PC-3 (cell line): ENCODE data around the gene MFN2. TPM values are rescaled to one million over a fixed set of nuclear protein-coding genes. Genes with fewer than 3 reads are reported as not detected.

Source experiments
- ATAC-seq: fragments of 200-7000 bp; cut with Tn5 transposase; 2 replicates; pipeline ENCODE4 v1.9.1; 2020; ENCODE audit warnings: mild to moderate bottlenecking, moderate library complexity
- BruUV-seq: library from RNA; stranded (reverse); fragments of 400-500 nt; replicated peaks from 2 replicates; lab custom pipeline; 2021; lab: Mats Ljungman, UMichigan
- CTCF ChIA-PET: fragments of 300-600 bp; sonication (Branson Sonifier 250); formaldehyde crosslinking; loops from one replicate; lab custom pipeline; 2022; ENCODE audit warnings: antibody characterized with exemption; lab: Charles Lee
- POLR2A ChIA-PET: fragments of 300-600 bp; sonication (Branson Sonifier 250); formaldehyde crosslinking; loops from one replicate; lab custom pipeline; 2022; ENCODE audit warnings: antibody characterized with exemption; ENCODE audit not compliant: unreplicated experiment; lab: Charles Lee
- DNase-seq: peaks from one replicate; pipeline ENCODE4 v3.0.0-alpha.2; 2015
- H2AFZ ChIP-seq: fragments of 300-600 bp; sonication (generic); 2 replicates; pipeline ENCODE4 v1.6.0; 2016; ENCODE audit warnings: antibody characterized with exemption, low read length
- H3F3A ChIP-seq: fragments of 300-600 bp; sonication (generic); one replicate; pipeline ENCODE4 v1.6.0; 2017; ENCODE audit warnings: antibody characterized with exemption, low read length, control low read depth, mild to moderate bottlenecking; ENCODE audit not compliant: unreplicated experiment
- H3K27ac ChIP-seq: fragments of 300-600 bp; sonication (generic); 2 replicates; pipeline ENCODE4 v1.5.1; 2016; ENCODE audit warnings: mild to moderate bottlenecking, low read length
- H3K27me3 ChIP-seq: fragments of 300-600 bp; sonication (generic); 2 replicates; pipeline ENCODE4 v1.6.1; 2016; ENCODE audit warnings: low read length, mixed read lengths
- H3K36me3 ChIP-seq: fragments of 300-600 bp; sonication (generic); 2 replicates; pipeline ENCODE4 v1.6.1; 2016; ENCODE audit warnings: low read depth, mixed run types, low read length, mixed read lengths
- H3K4me1 ChIP-seq: fragments of 300-600 bp; sonication (generic); 2 replicates; pipeline ENCODE4 v1.5.1; 2016; ENCODE audit warnings: low read length; ENCODE audit not compliant: insufficient read depth
- H3K4me2 ChIP-seq: fragments of 300-600 bp; sonication (generic); 2 replicates; pipeline ENCODE4 v1.6.0; 2016; ENCODE audit warnings: low read length
- H3K4me3 ChIP-seq: fragments of 300-600 bp; sonication (generic); 2 replicates; pipeline ENCODE4 v1.5.1; 2016; ENCODE audit warnings: mild to moderate bottlenecking, low read length, mixed read lengths
- H3K79me2 ChIP-seq: fragments of 300-600 bp; sonication (generic); 2 replicates; pipeline ENCODE4 v1.6.1; 2017; ENCODE audit warnings: low read length, mixed read lengths
- H3K9ac ChIP-seq: fragments of 300-600 bp; sonication (generic); 2 replicates; pipeline ENCODE4 v1.6.0; 2016; ENCODE audit warnings: mild to moderate bottlenecking, low read length
- H3K9me2 ChIP-seq: fragments of 300-600 bp; sonication (generic); replicated peaks from 2 replicates; pipeline ENCODE4 v1.6.1; 2016; ENCODE audit warnings: mixed run types, low read length, mixed read lengths
- H3K9me3 ChIP-seq: fragments of 300-600 bp; sonication (generic); 2 replicates; pipeline ENCODE4 v1.6.1; 2016; ENCODE audit warnings: low read length, mixed read lengths
- H4K20me1 ChIP-seq: fragments of 300-600 bp; sonication (generic); 2 replicates; pipeline ENCODE4 v1.6.1; 2016; ENCODE audit warnings: low read length, mixed read lengths
- EZH2 ChIP-seq: fragments of 300-600 bp; sonication (generic); IDR thresholded peaks from one replicate; pipeline ENCODE4 v1.6.1; 2017; ENCODE audit warnings: antibody characterized with exemption, mild to moderate bottlenecking, low read length; ENCODE audit not compliant: unreplicated experiment
- EZH2phosphoT487 ChIP-seq: fragments of 300-600 bp; sonication (generic); IDR thresholded peaks from 2 replicates; pipeline ENCODE4 v1.6.1; 2018; ENCODE audit warnings: mild to moderate bottlenecking, antibody characterized with exemption, low read length, borderline replicate concordance
- intact Hi-C: fragments of 100-400 bp; cut with micrococcal nuclease; formaldehyde crosslinking; loops from 2 replicates; pipeline ENCODE4 v1.9.0; 2023
- total RNA-seq: library from RNA; depleted of rRNA; stranded (reverse); fragments of >200 nt; gene quantifications from 2 replicates; pipeline ENCODE4 v1.2.3, GENCODE V29; 2014
- TF ChIP-seq, protein P1 (sequence below): fragments of 300-600 bp; sonication (generic); conservative IDR thresholded peaks from 2 replicates; pipeline ENCODE4 v1.5.1; 2017; ENCODE audit warnings: antibody characterized with exemption, low read depth, mild to moderate bottlenecking, low read length

MFN2 gene
- total RNA-seq, 1 experiment from 2014 or later: 97.8 TPM

DNA sequence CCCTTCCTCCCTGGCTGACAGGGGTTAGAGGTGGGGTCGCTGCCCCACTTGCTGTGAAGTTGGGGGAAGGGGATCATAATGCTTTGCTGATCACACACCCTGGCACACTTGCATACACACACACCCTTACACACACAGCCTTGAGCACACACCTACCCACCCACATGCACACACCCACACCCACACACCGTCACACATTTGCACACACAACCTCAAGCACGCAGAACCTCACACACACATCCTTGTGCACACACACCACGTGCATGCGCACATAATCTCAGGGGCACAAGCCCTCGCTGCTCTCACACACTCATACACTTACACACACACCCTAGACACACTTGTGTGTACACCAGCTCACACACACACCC, 66.5 kb downstream of the MFN2 start:
- peaks cover 2% of the 10 kb centered on the region for H3K4me1 ChIP-seq
- H3K4me2 ChIP-seq: no peak overlapping the region
- H4K20me1 ChIP-seq: no peaks in the 10 kb centered on the region
- H3F3A ChIP-seq: no peaks in the 10 kb centered on the region
- intact Hi-C loops: no loop called here
- no peak overlapping the region for H2AFZ ChIP-seq
- H3K9me2 ChIP-seq: no peaks in the 10 kb centered on the region
- H3K36me3 ChIP-seq: no peaks in the 10 kb centered on the region
- no peak overlapping the region for H3K4me3 ChIP-seq
- ChIA-PET POLR2A (no interaction called here), CTCF (no interaction called here)
- no peak overlapping the region for H3K27ac ChIP-seq
- H3K79me2 ChIP-seq: no peaks in the 10 kb centered on the region
- BruUV-seq: no TSS peak
- ATAC-seq: no peak
- DNase-seq: no peak
- no peak overlapping the region for H3K9ac ChIP-seq
- no peaks in the 10 kb centered on the region for H3K9me3 ChIP-seq
- TF ChIP-seq, protein P1, sequence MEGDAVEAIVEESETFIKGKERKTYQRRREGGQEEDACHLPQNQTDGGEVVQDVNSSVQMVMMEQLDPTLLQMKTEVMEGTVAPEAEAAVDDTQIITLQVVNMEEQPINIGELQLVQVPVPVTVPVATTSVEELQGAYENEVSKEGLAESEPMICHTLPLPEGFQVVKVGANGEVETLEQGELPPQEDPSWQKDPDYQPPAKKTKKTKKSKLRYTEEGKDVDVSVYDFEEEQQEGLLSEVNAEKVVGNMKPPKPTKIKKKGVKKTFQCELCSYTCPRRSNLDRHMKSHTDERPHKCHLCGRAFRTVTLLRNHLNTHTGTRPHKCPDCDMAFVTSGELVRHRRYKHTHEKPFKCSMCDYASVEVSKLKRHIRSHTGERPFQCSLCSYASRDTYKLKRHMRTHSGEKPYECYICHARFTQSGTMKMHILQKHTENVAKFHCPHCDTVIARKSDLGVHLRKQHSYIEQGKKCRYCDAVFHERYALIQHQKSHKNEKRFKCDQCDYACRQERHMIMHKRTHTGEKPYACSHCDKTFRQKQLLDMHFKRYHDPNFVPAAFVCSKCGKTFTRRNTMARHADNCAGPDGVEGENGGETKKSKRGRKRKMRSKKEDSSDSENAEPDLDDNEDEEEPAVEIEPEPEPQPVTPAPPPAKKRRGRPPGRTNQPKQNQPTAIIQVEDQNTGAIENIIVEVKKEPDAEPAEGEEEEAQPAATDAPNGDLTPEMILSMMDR: no peak
- TF ChIP-seq EZH2phosphoT487 (no peak), EZH2 (no peak)
- H3K27me3 ChIP-seq: no peaks in the 10 kb centered on the region

DNA sequence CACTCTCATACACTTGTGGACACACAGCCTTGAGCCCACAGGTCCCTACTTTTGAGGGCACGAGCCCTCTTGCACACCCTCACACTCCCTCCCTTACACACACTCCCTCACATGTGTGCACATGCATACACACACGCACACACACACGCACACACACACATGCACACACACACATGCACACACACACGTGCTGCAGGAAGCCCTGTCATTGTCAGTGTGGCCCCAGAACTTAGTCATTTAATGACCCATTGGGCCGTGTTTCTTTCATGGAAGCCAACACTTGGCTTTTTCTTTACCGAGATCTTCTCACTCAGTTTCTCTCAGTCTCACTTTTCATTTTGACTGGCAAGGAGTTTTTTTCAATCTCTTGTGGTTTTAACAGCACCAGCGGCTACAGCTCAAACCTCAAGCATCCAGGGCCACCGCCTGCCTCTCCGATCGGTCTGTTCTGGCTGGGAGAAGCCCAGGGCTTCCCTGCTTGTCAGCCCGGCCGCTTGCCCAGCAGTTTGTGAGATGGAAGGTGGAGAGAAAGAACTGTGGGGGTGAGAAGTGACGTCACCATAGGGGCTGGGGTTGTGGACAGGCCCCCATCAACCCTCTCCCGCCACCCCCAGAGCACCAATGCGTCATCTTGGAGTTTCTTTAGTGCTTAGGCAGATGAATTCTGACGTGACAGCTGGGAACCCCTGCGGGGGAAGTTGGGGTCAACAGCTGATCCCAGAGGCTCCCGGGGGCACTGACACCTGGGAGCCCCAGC, 67.1 kb downstream of the MFN2 start:
- Histone ChIP-seq H3K27me3 (no peaks in the 10 kb centered on the region), H3F3A (no peaks in the 10 kb centered on the region), H3K4me3 (no peak overlapping the region), H3K9me3 (no peaks in the 10 kb centered on the region), H2AFZ (no peak overlapping the region), H4K20me1 (no peaks in the 10 kb centered on the region), H3K4me1 (peaks cover 8% of the 10 kb centered on the region), H3K79me2 (no peaks in the 10 kb centered on the region), H3K9ac (no peak overlapping the region), H3K36me3 (no peaks in the 10 kb centered on the region), H3K4me2 (no peak overlapping the region), H3K27ac (no peak overlapping the region), H3K9me2 (no peaks in the 10 kb centered on the region)
- DNase-seq: no peak
- ATAC-seq: no peak
- intact Hi-C loops: no loop called here
- TF ChIP-seq EZH2phosphoT487 (no peak), EZH2 (no peak)
- TF ChIP-seq, protein P1: no peak
- ChIA-PET POLR2A (no interaction called here), CTCF (no interaction called here)
- no TSS peak for BruUV-seq

DNA sequence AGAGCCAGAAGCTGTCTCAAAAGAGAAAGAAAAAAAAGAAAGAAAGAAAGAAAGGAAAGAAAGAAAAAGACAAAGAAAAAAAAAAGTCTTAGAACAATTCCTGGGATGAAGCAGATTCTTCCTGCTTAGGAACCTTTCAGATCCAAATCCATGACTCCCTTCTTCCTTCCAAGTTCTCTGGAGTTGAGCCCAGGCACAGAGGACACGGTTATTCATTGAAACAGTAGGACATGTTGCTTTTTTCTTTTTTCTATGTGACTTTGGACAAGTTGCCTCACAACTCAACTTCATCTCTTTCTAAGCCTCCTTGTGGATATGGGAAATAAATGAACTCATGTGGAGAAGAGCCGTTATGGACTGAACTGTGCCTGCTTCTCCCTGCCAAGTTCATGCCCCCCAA, 68.1 kb downstream of the MFN2 start:
- no peak overlapping the region for H2AFZ ChIP-seq
- no peaks in the 10 kb centered on the region for H3K36me3 ChIP-seq
- H3K4me3 ChIP-seq: no peak overlapping the region
- ATAC-seq (no peak), DNase-seq (no peak)
- H3K79me2 ChIP-seq: no peaks in the 10 kb centered on the region
- no peaks in the 10 kb centered on the region for H3F3A ChIP-seq
- H3K27me3 ChIP-seq: no peaks in the 10 kb centered on the region
- intact Hi-C loops: no loop called here
- no peaks in the 10 kb centered on the region for H3K9me3 ChIP-seq
- no peak overlapping the region for H3K4me2 ChIP-seq
- ChIA-PET CTCF (no interaction called here), POLR2A (no interaction called here)
- no peaks in the 10 kb centered on the region for H3K9me2 ChIP-seq
- H3K4me1 ChIP-seq: peaks cover 10% of the 10 kb centered on the region
- no peaks in the 10 kb centered on the region for H4K20me1 ChIP-seq
- TF ChIP-seq EZH2phosphoT487: no peak
- TF ChIP-seq, protein P1: no peak
- TF ChIP-seq EZH2: no peak
- BruUV-seq: no TSS peak
- H3K9ac ChIP-seq: no peak overlapping the region
- no peak overlapping the region for H3K27ac ChIP-seq
